Fibroblast of lung (primary cell): Measurements from ENCODE around the gene HRK.

Experiments
- EZH2 ChIP-seq: IDR thresholded peaks from 2 replicates; pipeline ENCODE4 v1.5.1; 2012; ENCODE audit warnings: low read length, control low read depth, mild to moderate bottlenecking; ENCODE audit errors: missing control alignments
- TF ChIP-seq, protein P1 (sequence below), 2 donors: IDR thresholded peaks in 1 of 2; conservative IDR thresholded peaks in 1 of 2; 1 replicate in 1 of 2; 2 replicates in 1 of 2; pipeline ENCODE4 v1.5.1; 2011 to 2012; ENCODE audit warnings: low read length in 2 of 2, control low read depth in 1 of 2, inconsistent platforms in 1 of 2, low read depth in 1 of 2, mild to moderate bottlenecking in 1 of 2

DNA sequence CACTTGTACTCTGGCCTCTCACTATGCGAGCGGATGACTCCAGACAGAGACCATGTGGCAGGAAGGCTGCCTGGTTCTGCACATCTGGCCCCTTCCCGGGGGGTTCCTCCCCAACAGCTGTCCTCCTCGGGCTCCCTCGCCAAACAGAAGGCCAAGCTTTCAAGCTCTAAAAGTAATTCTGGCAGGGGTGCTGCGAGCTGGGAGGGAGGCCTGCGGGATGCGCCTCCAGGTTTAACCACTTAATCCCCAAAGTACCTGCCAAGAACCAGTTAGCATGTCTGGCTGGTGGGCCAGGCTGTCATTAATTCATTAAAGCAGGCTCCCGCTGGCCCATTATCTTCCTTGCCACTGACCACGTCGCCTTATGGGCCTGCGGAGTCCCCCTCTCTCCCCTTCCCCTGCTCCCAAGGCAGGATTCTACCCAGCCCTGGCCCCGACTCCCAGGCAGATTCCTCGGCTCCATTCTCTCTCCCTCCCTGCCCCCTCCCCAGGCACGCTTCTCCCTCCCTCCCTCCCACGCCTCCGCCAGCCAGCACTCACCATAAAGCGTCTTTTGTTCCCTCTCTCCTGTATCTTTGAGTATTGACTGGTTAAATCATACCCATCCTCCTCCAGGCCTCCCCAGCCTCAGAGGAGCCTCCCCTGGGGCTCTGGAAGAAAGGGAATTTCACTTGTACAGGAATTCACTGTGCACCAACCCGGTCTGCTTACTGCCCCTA is 4.9 kb downstream of the HRK start:
- TF ChIP-seq, protein P1, sequence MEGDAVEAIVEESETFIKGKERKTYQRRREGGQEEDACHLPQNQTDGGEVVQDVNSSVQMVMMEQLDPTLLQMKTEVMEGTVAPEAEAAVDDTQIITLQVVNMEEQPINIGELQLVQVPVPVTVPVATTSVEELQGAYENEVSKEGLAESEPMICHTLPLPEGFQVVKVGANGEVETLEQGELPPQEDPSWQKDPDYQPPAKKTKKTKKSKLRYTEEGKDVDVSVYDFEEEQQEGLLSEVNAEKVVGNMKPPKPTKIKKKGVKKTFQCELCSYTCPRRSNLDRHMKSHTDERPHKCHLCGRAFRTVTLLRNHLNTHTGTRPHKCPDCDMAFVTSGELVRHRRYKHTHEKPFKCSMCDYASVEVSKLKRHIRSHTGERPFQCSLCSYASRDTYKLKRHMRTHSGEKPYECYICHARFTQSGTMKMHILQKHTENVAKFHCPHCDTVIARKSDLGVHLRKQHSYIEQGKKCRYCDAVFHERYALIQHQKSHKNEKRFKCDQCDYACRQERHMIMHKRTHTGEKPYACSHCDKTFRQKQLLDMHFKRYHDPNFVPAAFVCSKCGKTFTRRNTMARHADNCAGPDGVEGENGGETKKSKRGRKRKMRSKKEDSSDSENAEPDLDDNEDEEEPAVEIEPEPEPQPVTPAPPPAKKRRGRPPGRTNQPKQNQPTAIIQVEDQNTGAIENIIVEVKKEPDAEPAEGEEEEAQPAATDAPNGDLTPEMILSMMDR (conservative IDR thresholded peaks at IDR 0.05 in 1 of 2, IDR thresholded peaks at IDR 0.05 in 1 of 2; ENCODE audit: low read depth in 1 of 2, low read length in 2 of 2) = no peak
- no peak for TF ChIP-seq EZH2
